Natural killer cell (primary cell): ENCODE results near the gene PVRIG. TPM values are rescaled to one million over a fixed set of nuclear protein-coding genes. Genes with fewer than 3 reads are reported as not detected.

Experiments used
- ATAC-seq, 3 donors: fragments of 150-1000 bp in 2 of 3; fragments of 200-7000 bp in 1 of 3; cut with Tn5 transposase; 1 replicate in 1 of 3; 2 replicates in 2 of 3; pipeline ENCODE4 v1.10.0; 2021; ENCODE audit warnings: mild to moderate bottlenecking in 2 of 3, moderate library complexity in 2 of 3
- DNase-seq, 2 donors: peaks; one replicate each; pipeline versions ENCODE4 v3.0.0 to v3.0.0-alpha.2; 2013 to 2021; ENCODE audit warnings: mixed read lengths in 1 of 2
- H3K27ac ChIP-seq: one replicate; pipeline ENCODE4 v1.5.1; 2013; ENCODE audit warnings: mild to moderate bottlenecking, low read length
- H3K27me3 ChIP-seq: one replicate; pipeline ENCODE4 v1.6.1; 2013; ENCODE audit warnings: low read length; ENCODE audit not compliant: control insufficient read depth, insufficient read depth
- H3K36me3 ChIP-seq: one replicate; pipeline ENCODE4 v1.6.1; 2013; ENCODE audit warnings: low read length; ENCODE audit not compliant: control insufficient read depth, insufficient read depth
- H3K4me1 ChIP-seq: one replicate; pipeline ENCODE4 v1.6.1; 2013; ENCODE audit warnings: low read length; ENCODE audit not compliant: control insufficient read depth, insufficient read depth
- H3K4me3 ChIP-seq: one replicate; pipeline ENCODE4 v1.5.1; 2013; ENCODE audit warnings: low read length
- H3K9me3 ChIP-seq: one replicate; pipeline ENCODE4 v1.6.1; 2013; ENCODE audit warnings: low read length; ENCODE audit not compliant: control insufficient read depth, insufficient read depth
- H3K27ac Mint-ChIP-seq, 2 donors: one replicate each; pipeline ENCODE4 v1.8.0; 2022; ENCODE audit warnings: mild to moderate bottlenecking in 2 of 2, mixed read lengths in 2 of 2, moderate library complexity in 1 of 2
- H3K27me3 Mint-ChIP-seq, 2 donors: one replicate each; pipeline ENCODE4 v1.8.0; 2022; ENCODE audit warnings: low read depth in 2 of 2, mixed read lengths in 2 of 2
- H3K36me3 Mint-ChIP-seq: one replicate; pipeline ENCODE4 v1.8.0; 2022; ENCODE audit warnings: mixed read lengths
- H3K4me1 Mint-ChIP-seq, 2 donors: one replicate each; pipeline ENCODE4 v1.8.0; 2022; ENCODE audit warnings: mixed read lengths in 2 of 2
- H3K4me3 Mint-ChIP-seq: one replicate; pipeline ENCODE4 v1.8.0; 2022; ENCODE audit warnings: mild to moderate bottlenecking, moderate library complexity, mixed read lengths
- H3K9me3 Mint-ChIP-seq, 2 donors: one replicate each; pipeline ENCODE4 v1.8.0; 2022; ENCODE audit warnings: mixed read lengths in 2 of 2
- WGBS: methylation state at CpG from one replicate; pipeline ENCODE4 v1.1.7; 2013; ENCODE audit warnings: missing lambda C conversion rate; ENCODE audit not compliant: insufficient coverage; 5-methylcytosine and 5-hydroxymethylcytosine counted together
- intact Hi-C: fragments of 100-400 bp; cut with micrococcal nuclease; formaldehyde crosslinking; loops from one replicate; pipeline ENCODE4 v1.14.2; 2022
- total RNA-seq, 4 donors: library from RNA; stranded (reverse); fragments of 120-200 nt in 1 of 4; gene quantifications; one replicate each; pipeline versions ENCODE4 v1.2.3 to v1.2.4, GENCODE V29; 2013 to 2022
- TF ChIP-seq, protein P1 (sequence below): fragments of 200-600 bp; IDR thresholded peaks from one replicate; pipeline ENCODE4 v1.8.0; 2022; ENCODE audit warnings: antibody characterized with exemption

PVRIG gene
- total RNA-seq, 3 donors from 2014 or later (not counting 1 experiment from before 2014, with no cell fraction given) = 45.6 to 84.1 (median 52.9) TPM

DNA sequence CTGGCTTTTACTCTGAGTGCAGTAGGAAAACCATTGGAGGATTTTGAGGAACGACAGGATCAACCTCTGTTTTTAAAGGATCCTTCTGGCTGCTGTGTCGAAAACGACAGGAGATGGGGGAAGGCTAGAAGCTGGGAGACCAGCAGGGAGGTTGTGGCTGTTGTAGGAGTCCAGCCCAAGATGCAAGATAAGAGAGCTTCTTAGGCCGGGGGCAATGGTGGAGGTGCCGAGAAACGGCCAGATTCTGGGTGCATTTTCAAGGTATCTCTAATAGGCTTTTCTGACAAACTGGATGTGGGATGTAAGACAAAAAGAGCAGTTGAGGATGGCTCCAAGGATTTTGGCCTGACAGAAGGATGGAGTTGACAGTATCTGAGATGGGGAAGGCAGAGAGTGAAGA, 10.3 kb upstream of the PVRIG start:
- no peak for DNase-seq
- 85% methylated on average over 6 of the region's 6 CpGs for WGBS
- H3K4me1 Mint-ChIP-seq = peaks cover 35 to 44% of the 10 kb centered on the region in 2 donors
- no peaks in the 10 kb centered on the region for H3K9me3 Mint-ChIP-seq
- H3K4me3 Mint-ChIP-seq = peak overlapping the region; percentile 79
- no peaks in the 10 kb centered on the region for H3K27me3 ChIP-seq
- H3K27ac ChIP-seq = no peak overlapping the region
- H3K4me3 ChIP-seq = no peak overlapping the region
- no peaks in the 10 kb centered on the region for H3K9me3 ChIP-seq
- TF ChIP-seq, protein P1, sequence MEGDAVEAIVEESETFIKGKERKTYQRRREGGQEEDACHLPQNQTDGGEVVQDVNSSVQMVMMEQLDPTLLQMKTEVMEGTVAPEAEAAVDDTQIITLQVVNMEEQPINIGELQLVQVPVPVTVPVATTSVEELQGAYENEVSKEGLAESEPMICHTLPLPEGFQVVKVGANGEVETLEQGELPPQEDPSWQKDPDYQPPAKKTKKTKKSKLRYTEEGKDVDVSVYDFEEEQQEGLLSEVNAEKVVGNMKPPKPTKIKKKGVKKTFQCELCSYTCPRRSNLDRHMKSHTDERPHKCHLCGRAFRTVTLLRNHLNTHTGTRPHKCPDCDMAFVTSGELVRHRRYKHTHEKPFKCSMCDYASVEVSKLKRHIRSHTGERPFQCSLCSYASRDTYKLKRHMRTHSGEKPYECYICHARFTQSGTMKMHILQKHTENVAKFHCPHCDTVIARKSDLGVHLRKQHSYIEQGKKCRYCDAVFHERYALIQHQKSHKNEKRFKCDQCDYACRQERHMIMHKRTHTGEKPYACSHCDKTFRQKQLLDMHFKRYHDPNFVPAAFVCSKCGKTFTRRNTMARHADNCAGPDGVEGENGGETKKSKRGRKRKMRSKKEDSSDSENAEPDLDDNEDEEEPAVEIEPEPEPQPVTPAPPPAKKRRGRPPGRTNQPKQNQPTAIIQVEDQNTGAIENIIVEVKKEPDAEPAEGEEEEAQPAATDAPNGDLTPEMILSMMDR = no peak
- ATAC-seq = no peak
- peak overlapping the region; percentile 72 to 85 for H3K27ac Mint-ChIP-seq
- intact Hi-C loops = no loop called here
- H3K27me3 Mint-ChIP-seq = no peaks in the 10 kb centered on the region
- H3K36me3 ChIP-seq = no peaks in the 10 kb centered on the region
- peaks cover 30% of the 10 kb centered on the region for H3K4me1 ChIP-seq
- H3K36me3 Mint-ChIP-seq = no peaks in the 10 kb centered on the region

DNA sequence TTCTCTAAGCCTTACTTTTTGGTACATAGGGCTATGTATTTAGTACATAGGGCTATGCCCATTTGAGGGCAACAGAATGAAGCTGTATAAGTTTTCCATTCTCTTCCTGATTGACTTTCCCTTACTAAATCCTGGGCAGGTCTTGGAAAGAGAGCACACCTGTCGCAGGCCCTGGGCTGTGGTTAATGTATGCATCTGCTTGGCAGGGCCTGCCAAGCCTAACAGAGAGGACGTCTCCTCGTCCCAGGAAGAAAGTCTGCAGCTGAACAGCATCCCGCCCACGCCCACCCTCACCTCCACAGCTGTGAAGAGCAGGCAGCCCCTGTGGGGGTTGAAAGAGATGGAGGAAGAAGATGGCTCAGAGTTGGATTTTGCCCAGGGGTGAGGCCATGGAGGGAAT, 8.9 kb upstream of the PVRIG start:
- H3K36me3 Mint-ChIP-seq = no peaks in the 10 kb centered on the region
- H3K9me3 ChIP-seq = no peaks in the 10 kb centered on the region
- peak overlapping the region; percentile 45 for H3K27ac ChIP-seq
- H3K27me3 ChIP-seq = no peaks in the 10 kb centered on the region
- H3K27ac Mint-ChIP-seq = peak overlapping the region; percentile 77 to 85
- ATAC-seq (no peak), DNase-seq (no peak)
- no peaks in the 10 kb centered on the region for H3K36me3 ChIP-seq
- TF ChIP-seq, protein P1 = no peak
- no peak overlapping the region for H3K4me3 Mint-ChIP-seq
- H3K9me3 Mint-ChIP-seq = no peaks in the 10 kb centered on the region
- WGBS = 71% methylated on average over 3 of the region's 5 CpGs
- peaks cover 30% of the 10 kb centered on the region for H3K4me1 ChIP-seq
- no peak overlapping the region for H3K4me3 ChIP-seq
- intact Hi-C loops = loop anchor here (5.0 kb wide), 1 partner anchor 34 kb away; the partner anchor contains the start of genes GPC2 and STAG3
- peaks cover 35 to 51% of the 10 kb centered on the region in 2 donors for H3K4me1 Mint-ChIP-seq
- H3K27me3 Mint-ChIP-seq = no peaks in the 10 kb centered on the region

DNA sequence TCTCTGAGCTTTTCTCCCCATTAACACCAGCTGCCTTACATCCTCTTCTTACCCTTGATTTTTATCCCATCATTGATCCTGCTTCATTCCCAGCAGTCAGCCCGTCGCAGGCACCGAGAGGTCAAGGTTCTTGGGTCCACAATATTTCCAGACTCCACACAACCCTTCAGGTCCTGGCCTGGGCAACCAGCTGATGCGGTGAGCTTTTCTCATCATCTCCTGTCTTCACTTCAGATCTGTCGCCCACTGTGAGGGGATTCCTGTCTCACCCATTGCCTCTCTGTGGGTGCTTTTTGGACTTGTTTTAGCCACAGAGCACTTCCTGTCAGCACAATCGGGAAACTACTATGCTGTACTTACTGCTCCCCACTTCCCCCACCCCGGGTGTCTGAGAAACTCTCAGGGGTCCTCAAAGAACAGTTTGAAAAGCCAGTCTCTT, 8.4 kb upstream of the PVRIG start:
- Histone ChIP-seq H3K4me1 (peaks cover 30% of the 10 kb centered on the region), H3K27me3 (no peaks in the 10 kb centered on the region), H3K36me3 (no peaks in the 10 kb centered on the region), H3K27ac (peak overlapping the region; percentile 45), H3K4me3 (no peak overlapping the region), H3K9me3 (no peaks in the 10 kb centered on the region)
- intact Hi-C loops = loop anchor here (5.0 kb wide), 1 partner anchor 34 kb away; the partner anchor contains the start of genes GPC2 and STAG3
- Mint-ChIP-seq H3K4me1 (peaks cover 35 to 51% of the 10 kb centered on the region in 2 donors), H3K27me3 (no peaks in the 10 kb centered on the region), H3K9me3 (no peaks in the 10 kb centered on the region), H3K36me3 (no peaks in the 10 kb centered on the region), H3K27ac (peak overlapping the region; percentile 77 to 85), H3K4me3 (peak overlapping the region; percentile 78)
- ATAC-seq (peak; percentile 73 to 82 (median 82)), DNase-seq (peak; percentile 36 to 80)
- TF ChIP-seq, protein P1 = no peak
- WGBS = 30% methylated on average over 7 of the region's 7 CpGs
